OCI-M2 (cell line): ENCODE results near the gene MTCH1.

Experiments used
- DNase-seq: peaks from one replicate; lab custom pipeline; 2025; ENCODE audit not compliant: unreplicated experiment; lab: John Stamatoyannopoulos, UW

MTCH1 gene

DNA sequence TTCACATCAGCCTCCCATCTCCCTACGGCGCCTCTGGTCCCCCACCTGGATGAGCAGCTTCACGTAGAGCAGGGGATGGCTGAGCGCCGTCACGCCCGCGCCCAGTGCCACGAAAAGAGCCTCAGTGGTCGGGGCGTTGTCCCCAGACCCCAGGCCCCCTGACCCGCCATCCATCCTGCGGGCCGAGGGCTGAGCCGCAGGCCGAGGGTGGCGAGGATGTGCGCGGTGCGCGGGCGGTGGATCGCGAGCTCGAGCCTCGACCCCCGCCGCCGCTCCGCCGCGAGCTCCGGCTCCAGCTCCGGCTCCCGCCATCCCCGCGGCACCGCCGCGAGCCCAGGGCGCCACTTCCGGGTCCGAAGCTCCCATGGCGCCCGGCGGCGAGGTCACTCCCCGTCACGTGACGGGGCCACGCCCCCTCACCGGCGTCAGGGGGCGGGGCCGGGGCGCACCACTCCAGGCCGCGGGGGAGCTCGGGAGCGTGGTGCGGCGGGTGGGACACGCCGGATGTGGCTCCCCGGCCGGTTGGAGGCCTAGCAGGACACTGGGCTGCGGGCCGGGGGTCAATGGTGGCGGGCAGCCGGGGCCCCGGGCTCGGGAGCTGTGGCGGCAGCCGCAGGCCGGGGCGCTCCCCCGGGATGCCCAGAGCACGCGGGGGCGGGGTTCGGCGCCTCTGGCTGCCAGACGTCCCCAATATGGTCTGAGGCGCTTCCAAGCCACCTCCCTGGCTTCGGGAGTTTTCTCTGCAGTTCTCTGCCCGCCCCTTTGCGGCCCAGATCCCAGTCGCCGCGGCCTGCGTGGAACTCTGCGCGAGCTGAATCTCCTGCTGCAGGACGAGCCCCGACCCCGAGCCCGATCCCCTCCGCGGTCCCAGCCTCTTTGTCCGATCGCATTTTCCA, at the start of gene MTCH1:
Gene MTCH1, minus strand, starts transcription at position 389 of the 896 bp plus-strand sequence. Its CDS starts 23 bp downstream, at position 366.
- peak; percentile 79 for DNase-seq

DNA sequence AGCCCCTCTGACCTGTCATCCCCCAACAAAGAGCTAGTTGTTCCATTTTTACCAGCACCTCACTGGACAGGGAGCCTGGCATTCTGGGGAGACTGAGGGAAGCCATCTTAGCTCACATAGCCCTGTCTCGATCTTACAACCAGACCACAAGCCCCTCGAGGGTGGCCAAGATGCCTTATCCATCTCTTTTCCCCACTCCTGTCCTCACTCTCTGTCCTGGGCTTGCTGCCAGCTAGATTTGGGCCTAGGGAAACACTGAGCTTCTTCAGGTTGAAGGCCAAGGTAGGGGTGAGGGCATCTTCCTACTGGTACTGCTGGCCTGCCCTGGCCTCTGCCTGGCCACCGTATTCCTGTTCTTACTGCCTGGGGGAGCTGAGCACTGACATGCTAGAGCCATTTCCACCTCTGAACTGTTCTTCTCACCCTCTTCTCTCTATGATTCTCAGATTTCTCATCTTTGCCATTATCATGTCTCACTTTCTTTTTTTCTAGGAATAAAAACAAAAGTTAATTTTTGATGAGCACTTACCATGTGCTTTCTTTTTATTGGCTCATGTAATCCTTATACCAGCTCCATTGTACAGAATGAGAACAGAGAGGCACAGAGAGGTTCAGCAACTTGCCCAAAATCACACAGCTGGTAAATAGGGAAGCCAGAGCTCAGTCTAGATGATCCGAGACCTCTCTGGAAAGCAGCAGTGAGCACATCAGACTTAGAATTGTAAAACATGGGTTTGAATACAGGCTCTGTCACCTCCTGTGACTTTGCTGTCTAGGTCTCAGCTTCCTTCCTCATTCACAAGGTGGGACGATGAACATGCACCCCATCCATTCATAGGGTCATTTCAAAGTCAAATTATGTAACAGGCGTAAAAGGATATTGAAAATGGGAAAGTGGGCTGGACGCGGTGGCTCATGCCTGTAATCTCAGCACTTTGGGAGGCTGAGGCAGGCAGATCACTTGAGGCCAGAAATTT, 48.1 kb upstream of the MTCH1 start:
- no peak for DNase-seq

- DNase-seq: no peak
These were observed 47.3 kb upstream of the MTCH1 start for GRCh38 chr6:37033255-37033654.

GRCh38 chr6:37032239-37032638, 46.2 kb upstream of the MTCH1 start:
- DNase-seq: no peak

DNA sequence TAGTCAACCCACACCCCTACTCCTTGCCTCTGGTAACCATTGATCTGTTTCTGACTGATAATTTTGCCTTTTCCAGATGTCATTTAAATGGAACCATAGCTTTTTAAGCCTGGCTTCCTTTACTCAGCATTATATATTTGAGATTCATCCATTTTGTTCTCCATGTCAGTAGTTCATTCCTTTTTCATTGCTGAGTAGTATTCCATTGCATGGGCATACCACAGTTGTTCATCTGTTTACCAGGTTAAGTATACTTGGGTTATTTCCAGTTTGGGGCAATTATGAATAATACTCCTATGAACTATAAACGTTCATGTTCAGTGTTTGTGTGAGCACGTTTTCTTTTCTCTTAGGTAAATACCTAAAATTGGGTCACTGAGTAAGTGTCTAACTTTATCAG, 44.6 kb upstream of the MTCH1 start:
- DNase-seq: no peak

- DNase-seq: peak; percentile 46
These were observed 43.4 kb upstream of the MTCH1 start for GRCh38 chr6:37029249-37029971.

- DNase-seq: no peak
These were observed 41.9 kb upstream of the MTCH1 start for GRCh38 chr6:37027811-37028469.

DNA sequence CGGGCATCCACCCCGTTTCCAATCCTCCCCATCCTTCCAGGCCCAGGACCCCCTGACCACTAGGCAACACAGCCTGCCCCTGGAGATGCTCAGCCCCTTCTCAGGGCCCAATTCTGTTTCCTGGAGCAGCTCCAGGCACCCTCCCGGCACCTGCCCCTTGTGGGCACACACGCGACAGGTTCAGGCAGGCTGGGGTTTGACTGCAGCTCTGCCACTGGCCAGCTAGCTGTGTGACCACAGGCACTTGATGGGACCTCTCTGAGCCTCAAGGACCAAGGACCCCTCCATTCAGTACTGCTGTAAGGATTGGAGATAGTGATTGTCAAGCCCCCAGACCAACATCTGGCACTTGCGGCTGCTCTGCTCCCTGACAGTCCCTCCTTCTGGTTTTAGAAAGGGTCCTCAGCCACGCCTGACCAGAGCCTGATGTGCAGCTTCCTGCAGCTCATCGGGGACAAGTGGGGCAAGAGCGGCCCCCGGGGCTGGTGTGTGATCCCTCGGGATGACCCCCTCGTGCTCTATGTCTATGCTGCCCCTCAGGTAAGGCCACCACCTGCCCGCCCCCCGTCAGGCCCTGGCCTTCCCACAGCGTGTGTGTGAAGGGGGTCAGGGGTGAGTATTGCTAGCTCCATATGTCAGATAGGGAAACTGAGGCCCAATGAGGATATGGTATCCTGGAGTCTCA, 41.2 kb upstream of the MTCH1 start:
- no peak for DNase-seq

GRCh38 chr6:37025621-37026466, 39.8 kb upstream of the MTCH1 start:
- no peak for DNase-seq

DNA sequence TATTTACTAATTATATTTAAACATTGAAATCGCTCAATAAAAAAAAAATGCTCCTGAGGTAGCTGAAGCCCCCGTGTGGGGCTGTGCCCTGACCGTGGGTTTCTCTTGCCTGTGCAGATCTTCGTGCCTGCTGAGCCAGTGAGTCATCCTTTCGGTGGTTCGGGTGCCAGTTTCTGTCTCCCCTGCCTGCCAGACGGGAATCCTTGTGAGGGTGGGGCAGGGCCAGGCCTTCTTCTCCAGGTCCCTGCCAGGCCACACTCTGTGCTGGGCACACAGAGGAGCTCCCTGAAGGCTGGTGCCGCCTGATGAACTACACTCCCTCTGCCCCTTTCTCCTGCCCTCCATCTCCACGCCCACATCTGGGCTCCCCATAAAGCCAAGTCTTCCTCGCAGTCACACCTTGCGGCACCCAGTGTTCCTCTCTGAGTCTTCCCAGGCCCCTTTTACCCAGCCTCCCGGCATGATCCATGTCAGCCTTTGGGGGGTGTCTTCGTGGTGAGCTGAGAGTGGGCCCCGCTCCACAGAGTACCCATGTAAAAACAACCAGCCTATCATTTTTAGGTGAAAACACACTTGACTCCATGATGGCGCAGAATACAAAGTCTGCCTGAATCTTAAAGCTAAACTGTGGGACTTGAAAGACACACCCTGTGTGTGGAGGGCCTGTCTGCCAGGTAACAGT, 38.8 kb upstream of the MTCH1 start:
- DNase-seq: no peak

GRCh38 chr6:37022135-37022863, 36.3 kb upstream of the MTCH1 start:
- DNase-seq: no peak

DNA sequence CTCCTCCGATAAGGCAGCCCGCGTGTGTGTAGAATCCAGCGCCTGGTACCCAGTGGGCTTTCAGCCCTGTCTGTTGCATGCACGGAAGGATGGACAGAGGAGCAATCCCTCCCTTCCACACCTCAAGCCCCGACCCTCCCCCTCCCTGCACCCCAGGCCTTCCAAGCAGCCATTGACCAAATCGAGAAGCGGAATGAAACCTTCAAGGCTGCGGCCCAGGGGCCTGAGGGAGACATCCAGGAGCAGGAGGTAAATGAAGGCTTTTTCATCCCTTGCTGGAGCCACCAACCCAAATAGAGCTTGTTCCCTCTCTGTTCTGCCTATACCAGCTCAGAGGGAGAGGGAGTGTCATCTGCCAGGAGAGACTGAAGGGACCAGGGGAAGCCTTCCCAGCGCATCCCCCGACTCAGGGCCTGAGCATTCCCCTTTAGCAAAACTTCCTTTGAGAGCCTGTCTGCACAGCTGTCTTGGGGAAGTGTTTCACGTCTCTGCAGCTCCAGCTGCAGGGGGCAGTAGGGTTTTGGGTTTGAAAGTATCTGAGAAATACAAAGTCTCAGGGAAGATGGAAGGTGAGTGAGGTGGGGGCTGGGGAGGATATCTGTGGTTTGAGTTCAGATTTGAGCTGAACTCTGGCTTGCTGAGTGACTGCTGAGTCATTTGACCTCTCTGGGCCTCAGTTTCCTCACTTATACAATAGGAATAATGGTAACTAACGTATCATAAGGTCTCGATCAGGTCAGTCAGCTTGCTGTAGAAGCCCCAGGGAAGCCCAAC, 35.5 kb upstream of the MTCH1 start:
- no peak for DNase-seq

DNA sequence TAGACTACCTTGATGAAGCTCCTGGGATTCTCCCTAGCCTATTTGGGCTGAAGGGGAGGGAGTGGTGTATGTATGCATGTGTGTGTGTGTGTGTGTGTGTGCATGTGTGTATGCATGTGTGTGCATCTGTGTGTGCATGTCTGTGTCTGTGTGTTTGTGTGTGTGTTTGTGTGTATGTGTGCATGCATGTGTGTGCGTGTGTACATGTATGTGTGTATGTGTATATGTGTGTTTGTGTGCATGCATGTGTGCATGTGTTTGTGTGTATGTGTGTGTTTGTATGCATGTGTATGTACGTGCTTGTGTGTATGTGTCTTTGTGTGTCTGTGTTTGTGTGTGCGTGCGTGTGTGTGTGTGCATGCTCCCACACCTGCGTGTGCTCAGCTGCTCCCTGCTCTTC, 34.8 kb upstream of the MTCH1 start:
- DNase-seq: no peak

DNA sequence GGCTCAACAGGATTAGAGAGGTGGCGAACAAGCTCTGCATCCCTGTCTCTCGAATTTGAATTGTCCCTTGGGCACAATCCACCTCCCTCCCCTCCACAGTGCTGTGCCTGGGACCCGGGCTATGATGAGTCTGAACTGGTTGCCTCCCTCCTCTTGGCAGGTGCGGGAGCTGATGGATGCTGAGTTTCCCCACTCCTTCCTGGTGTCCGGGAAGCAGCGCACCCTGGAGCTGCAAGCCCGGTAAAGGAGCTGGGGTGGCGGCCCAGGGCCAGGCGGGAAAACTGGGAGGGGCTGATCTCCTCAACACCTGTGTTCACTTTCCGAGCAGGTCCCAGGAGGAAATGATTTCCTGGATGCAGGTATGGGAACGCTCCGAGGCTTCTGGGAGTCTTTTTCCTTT, 34.4 kb upstream of the MTCH1 start:
- no peak for DNase-seq

GRCh38 chr6:37019065-37019450, 33.1 kb upstream of the MTCH1 start:
- no peak for DNase-seq

GRCh38 chr6:37018198-37019064, 32.4 kb upstream of the MTCH1 start:
- peak; percentile 73 for DNase-seq
